MV-4-11 (cell line): Measurements from ENCODE around the gene FGR.
"Not testable (repeated sequence)": the region's sequence is repeated elsewhere in the genome, so short reads cannot be mapped to it uniquely, and the experiment has no call there.

ENCODE experiments used
- DNase-seq: peaks from one replicate; lab custom pipeline; 2025; lab: John Stamatoyannopoulos, UW

Gene FGR

GRCh38 chr1:27634177-27634984 is 604 bp downstream of the FGR start:
- peak; percentile 23 for DNase-seq

DNA sequence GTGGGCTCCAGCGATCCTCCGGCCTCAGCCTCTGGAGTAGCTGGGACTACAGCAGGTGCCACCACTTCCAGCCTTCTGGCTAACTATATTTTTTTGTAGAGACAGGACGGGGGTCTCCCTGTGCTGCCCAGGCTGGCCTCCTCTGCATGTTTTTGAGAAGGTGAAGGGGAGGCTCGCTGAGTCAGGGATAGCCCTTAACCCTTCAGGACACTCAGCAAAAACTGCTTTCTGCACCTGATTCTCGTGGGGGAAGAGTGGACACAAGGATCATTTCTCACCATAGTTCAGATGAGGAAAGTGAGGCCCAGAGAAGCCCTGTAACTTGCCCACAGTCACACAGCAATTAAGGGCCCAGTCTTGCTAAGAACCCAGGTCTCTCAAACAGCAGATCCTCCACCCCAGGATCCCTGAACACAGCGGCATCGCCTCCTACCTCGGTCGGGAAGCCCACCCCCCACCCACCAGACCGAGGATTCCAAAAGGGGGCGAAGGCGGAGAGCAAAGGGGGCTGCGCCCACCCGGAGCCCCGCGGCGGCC is 1.3 kb downstream of the FGR start:
- DNase-seq: no peak

DNA sequence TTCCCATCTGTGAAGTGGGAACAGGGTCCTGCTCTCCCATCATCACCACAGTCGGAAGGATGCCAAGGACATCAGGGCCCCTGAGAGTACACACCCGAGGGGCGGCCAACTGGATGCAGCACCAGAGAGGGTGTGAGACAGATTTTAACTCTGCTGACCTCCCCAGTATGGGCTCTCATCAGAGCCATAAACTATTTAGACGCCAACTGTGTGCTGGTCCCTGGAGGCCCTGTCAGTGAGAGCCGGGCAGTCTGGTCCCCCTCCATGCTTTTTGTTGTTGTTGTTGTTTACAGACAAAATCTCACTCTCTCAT is 1.7 kb downstream of the FGR start:
- DNase-seq: no peak

GRCh38 chr1:27632387-27633297 is 2.3 kb downstream of the FGR start:
- DNase-seq: peak; percentile 71

DNA sequence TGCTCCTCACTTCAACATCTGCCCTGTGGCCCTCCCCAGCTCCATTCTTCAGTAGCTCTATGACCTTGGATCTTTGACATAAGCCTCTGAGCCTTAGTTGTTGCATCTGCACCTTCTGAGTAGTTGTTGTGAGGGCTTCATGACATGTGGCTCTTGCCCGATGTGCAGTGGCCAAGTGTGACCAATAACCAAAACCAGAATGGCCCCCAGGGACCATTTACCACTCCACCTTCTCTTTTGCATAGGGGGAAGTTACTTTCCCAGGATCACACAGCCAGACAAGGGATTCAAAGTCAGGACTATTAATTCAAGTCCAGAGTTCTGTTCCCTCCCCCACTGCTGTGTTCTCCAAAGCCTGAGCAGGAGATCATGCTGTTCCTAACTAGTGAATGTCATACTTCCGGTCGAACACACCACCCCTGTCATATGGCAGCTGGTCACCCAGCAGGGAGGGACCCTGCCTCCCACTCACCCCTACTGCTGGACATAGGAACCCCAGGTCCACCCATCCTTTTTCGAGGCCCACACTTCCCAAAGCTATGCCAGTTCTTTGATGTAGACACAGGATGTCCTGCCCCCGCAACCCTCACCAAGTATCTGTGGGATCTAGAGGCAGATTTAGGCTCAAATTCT is 4.0 kb downstream of the FGR start:
- DNase-seq: peak; percentile 47

DNA sequence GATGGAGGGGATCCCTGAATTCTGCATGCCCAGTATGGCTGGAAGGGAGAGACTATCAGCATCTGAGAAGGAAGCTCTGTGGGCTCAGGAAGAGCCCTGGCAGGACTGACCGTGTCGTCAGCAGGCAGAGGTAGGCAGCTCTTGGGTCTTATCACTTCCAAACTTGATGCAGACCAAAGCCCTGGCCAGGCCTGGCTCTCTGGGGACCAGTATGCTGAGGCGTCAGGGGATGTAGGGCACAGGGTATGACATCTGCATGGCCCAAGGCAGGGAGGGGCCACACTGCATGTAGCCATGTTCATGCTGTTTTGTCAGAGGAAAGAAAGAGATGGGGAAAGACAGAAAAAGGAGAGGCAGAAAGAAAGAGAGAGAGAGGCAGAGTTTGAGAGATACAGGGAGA is 6.3 kb downstream of the FGR start:
- DNase-seq: no peak

DNA sequence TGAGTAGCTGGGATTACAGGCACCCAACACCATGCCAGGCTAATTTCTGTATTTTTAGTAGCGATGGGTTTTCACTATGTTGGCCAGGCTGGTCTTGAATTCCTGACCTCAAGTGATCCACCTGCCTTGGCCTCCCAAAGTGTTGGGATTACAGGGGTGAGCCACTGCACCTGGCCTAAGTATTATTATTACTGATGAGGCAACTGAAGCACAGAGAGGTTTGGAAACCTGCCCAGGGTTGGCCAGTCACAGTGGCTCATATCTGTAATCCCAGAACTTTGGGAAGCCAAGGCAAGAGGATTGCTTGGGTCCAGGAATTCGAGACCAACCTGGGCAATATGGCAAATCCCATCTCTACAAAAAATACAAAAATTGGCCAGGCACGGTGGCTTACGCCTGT is 7.3 kb downstream of the FGR start:
- DNase-seq: not testable (repeated sequence)

- DNase-seq: no peak
These were observed 7.9 kb downstream of the FGR start for GRCh38 chr1:27627061-27627460.

GRCh38 chr1:27626031-27626935 is 8.7 kb downstream of the FGR start:
- peak; percentile 96 for DNase-seq

GRCh38 chr1:27624467-27625178 is 10.4 kb downstream of the FGR start:
- no peak for DNase-seq

DNA sequence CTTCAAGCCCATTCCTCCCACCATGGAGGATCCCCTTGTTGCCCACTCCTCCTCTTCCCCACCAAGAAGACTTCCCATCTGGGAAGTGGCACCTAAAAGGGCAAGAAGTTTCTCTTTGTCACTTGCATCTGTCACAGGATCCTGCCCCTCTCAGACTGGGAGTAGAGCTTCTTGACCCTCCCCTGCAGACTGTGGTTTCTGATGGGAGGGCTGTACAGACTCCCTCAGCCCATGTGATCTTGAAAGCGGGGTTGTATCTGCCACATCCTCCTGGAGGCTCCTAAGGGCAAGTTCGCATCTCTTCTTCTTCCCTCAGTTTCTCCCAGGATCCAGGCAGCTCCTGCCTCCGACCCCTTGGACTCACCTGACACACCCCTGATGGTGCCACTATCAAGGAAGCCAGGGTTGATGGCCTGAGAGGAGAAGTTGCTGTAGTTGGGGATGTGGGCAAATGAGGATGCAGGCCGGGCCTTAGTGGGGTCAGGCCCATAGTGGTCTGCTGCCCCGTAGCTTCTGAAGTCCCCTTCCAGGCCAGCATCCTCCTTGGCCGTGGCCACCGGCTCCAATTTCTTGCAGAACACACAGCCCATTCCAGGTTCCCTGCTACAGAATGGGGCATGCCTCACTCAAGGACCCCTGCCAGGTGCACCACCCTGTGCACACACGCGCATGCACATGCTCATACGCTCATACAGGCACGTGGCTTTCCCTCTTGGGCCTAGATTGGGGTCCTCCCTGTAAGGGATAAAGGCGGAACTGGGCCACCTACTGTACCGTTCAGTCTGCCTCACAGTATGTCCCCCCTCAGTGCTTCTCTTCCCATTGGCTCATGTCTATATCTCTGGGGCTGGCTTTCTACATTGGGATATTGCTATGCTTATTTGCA is 11.4 kb downstream of the FGR start:
- peak; percentile 51 for DNase-seq

DNA sequence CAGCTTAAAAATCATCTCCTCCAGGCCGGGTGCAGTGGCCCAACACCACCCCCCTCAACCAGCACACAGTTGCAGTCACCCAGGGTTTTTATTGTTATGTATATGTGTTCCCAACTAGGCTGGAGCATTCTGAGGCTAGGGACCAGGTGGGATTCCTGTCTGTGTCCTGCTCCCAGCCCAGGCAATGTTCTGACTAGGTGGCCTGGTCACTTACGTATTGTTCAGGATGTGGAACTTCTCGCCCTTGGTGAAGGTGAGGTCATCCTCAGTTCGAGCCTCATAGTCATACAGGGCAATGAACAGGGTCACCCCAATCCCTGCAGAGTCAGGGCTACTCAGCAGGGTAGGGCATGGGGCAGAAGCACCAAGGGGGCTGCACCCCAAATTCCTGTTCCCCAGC is 12.2 kb downstream of the FGR start:
- DNase-seq: no peak

DNA sequence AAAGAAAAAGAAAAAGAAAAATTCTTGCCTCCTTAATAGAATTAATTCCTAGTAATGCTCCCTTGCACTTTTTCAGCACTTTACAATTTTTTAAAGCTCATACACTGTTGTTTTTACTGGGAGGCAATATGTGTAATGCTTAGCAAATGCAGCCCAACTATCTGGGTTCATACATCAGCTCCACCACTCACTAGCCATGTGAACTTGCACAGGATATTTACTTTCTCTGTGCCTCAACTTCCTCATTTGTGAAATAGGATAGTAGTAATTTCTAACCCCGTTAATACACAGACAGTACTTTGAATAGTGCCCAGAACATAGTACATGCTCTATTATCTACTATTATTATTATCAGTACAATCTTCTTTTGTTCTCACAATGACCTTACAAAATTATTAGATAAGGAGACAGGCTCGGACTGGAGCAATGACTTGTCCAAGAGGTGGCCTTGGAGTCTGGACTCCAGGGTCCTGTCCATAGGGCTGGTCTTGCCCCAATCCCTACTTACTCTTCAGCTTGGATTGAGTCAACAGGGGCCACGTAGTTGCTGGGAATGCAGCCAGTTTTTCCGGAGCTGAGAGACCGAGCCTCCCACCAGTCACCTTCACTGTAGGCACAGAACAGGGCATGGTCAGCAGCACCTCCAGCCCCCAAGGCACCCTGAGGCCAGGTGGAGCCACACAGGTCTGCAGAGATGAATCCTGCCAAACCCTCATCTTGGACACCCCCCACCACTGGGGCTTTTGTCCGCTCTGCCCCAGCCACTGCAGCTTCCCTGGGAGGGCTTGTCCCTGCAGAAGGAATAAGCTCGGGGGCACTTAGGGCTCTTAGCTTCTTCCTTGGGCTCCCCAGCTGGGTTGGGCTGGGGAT is 13.7 kb downstream of the FGR start:
- no peak for DNase-seq

DNA sequence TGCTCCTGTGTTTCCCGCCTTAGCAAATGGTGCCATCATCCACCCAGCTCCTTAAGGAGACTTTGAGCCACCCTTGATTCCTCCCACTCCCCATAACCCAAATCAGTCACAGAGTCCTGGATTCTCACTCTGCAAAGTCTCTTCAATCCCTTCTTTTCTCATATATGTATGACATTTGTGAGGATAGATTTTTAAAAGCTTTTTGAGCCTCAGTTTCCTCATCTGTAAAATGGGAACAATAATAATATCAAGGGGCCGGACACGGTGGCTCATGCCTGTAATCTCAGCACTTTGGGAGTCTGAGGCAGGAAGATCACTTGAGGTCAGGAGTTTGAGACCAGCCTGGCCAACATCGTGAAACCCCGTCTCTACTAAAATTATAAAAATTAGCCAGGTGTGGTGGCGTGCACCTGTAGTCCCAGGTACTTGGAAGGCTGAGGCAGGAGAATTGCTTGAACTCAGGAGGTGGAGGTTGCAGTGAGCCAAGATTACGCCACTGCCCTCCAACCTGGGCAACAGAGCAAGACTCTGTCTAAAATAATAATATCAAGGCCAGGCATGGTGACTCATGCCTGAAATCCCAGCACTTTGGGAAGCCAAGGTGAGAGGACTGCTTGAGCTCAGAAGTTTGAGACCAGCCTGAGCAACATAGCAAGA is 15.1 kb downstream of the FGR start:
- not testable (repeated sequence) for DNase-seq

DNA sequence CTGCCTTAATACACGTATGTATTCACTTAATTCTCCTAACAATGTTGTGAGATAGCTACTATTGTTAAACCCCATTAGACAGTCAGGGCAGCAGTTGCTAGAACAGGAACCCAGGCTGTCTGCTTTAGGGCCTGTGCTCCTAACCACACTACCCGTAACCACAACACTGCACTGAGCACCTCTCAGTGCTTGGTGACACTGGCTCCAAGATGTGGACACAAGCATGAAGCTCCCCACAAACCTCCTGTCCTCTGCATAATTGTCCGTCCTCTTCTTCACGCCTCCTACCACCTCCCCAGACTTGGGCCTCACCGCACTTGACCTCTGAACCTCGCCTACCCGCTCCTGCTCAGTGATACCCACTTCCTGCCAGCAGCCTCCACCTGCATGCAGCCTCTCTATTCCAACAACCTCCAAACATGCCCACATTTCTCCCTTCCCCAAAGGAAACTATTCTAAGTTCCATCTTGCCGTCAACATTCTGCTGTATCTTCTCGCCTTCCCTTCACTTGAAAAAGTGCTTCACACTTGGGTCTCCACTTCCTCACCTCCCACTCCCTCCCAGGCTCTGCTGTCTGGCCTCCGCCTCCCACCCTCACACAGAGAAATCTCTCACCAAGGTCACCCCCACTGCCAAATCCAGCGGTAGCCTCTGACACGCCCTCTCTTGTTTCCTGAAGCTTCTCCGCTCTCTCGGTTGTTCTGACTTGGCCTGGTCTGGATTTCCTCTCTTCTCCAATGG is 16.5 kb downstream of the FGR start:
- DNase-seq: peak; percentile 89

- DNase-seq: no peak
These were observed 17.6 kb downstream of the FGR start for GRCh38 chr1:27617420-27617819.

- no peak for DNase-seq
These were observed 18.5 kb downstream of the FGR start for GRCh38 chr1:27616441-27616840.
